GM19463 (cell line): ENCODE data around the gene PLEKHG3.

Source experiments
- ATAC-seq: cut with Tn5 transposase; IDR thresholded peaks from one replicate; pipeline ENCODE4 v1.9.1; 2021; ENCODE audit warnings: mild to moderate bottlenecking, moderate library complexity; ENCODE audit not compliant: unreplicated experiment

The PLEKHG3 gene

GRCh38 chr14:64762044-64763034 lies 58.1 kb downstream of the PLEKHG3 start:
- ATAC-seq = no peak

- no peak for ATAC-seq
Measured at GRCh38 chr14:64763085-64763782, 59.0 kb downstream of the PLEKHG3 start.

- no peak for ATAC-seq
Measured at GRCh38 chr14:64763801-64764621, 59.8 kb downstream of the PLEKHG3 start.

- ATAC-seq = peak; percentile 68
Measured at GRCh38 chr14:64764641-64765520, 60.7 kb downstream of the PLEKHG3 start.

GRCh38 chr14:64765740-64766302 lies 61.6 kb downstream of the PLEKHG3 start:
- no peak for ATAC-seq

- ATAC-seq = no peak
Measured at GRCh38 chr14:64766430-64767151, 62.4 kb downstream of the PLEKHG3 start.

- no peak for ATAC-seq
Measured at GRCh38 chr14:64767215-64767964, 63.2 kb downstream of the PLEKHG3 start.

GRCh38 chr14:64768401-64769095 lies 64.3 kb downstream of the PLEKHG3 start:
- no peak for ATAC-seq

- no peak for ATAC-seq
Measured at GRCh38 chr14:64769096-64770020, 65.1 kb downstream of the PLEKHG3 start.

- ATAC-seq = no peak
Measured at GRCh38 chr14:64770751-64771150, 66.5 kb downstream of the PLEKHG3 start.

- no peak for ATAC-seq
Measured at GRCh38 chr14:64771161-64771560, 66.9 kb downstream of the PLEKHG3 start.

GRCh38 chr14:64772397-64772950 lies 68.2 kb downstream of the PLEKHG3 start:
- ATAC-seq = no peak

GRCh38 chr14:64773046-64773445 lies 68.8 kb downstream of the PLEKHG3 start:
- no peak for ATAC-seq

- ATAC-seq = no peak
Measured at GRCh38 chr14:64773577-64773976, 69.4 kb downstream of the PLEKHG3 start.

GRCh38 chr14:64774272-64774671 lies 70.0 kb downstream of the PLEKHG3 start:
- ATAC-seq = no peak

- no peak for ATAC-seq
Measured at GRCh38 chr14:64775081-64775777, 71.0 kb downstream of the PLEKHG3 start.
